D721Med (cell line): Measurements from ENCODE around the gene F13B.

Experiments
- DNase-seq: peaks from one replicate; pipeline ENCODE4 v3.0.0; 2011; ENCODE audit warnings: low spot score; ENCODE audit not compliant: insufficient read length
- FAIRE-seq: peaks from 2 replicates; lab custom pipeline; 2011; peaks lifted over from hg19 to GRCh38; lab: Jason Lieb, UNC
- TF ChIP-seq, protein P1 (sequence below): IDR thresholded peaks from 2 replicates; pipeline ENCODE4 v1.5.1; 2012; ENCODE audit warnings: mild to moderate bottlenecking, control low read depth; ENCODE audit not compliant: insufficient read depth; ENCODE audit errors: missing control alignments

F13B gene

DNA sequence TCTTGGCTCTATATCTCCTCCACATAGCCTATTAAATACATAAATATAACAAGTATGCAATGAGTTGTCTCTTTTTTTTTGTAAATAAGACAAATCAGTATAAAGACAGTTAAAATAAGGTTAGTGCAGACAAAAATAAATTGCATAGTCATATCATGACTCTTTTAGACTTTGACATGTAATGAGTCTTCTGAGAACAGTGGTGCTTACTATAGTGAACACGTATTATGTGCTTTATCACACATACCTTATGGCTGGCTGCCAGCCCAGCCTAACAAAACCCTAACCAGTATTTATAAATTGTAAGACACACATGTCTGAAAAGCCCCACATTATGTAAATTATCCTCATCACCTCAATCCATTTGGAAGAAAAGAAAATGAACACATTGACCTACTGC, 29.1 kb upstream of the F13B start:
- TF ChIP-seq, protein P1, sequence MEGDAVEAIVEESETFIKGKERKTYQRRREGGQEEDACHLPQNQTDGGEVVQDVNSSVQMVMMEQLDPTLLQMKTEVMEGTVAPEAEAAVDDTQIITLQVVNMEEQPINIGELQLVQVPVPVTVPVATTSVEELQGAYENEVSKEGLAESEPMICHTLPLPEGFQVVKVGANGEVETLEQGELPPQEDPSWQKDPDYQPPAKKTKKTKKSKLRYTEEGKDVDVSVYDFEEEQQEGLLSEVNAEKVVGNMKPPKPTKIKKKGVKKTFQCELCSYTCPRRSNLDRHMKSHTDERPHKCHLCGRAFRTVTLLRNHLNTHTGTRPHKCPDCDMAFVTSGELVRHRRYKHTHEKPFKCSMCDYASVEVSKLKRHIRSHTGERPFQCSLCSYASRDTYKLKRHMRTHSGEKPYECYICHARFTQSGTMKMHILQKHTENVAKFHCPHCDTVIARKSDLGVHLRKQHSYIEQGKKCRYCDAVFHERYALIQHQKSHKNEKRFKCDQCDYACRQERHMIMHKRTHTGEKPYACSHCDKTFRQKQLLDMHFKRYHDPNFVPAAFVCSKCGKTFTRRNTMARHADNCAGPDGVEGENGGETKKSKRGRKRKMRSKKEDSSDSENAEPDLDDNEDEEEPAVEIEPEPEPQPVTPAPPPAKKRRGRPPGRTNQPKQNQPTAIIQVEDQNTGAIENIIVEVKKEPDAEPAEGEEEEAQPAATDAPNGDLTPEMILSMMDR: no peak
- DNase-seq: no peak
- FAIRE-seq: no peak

DNA sequence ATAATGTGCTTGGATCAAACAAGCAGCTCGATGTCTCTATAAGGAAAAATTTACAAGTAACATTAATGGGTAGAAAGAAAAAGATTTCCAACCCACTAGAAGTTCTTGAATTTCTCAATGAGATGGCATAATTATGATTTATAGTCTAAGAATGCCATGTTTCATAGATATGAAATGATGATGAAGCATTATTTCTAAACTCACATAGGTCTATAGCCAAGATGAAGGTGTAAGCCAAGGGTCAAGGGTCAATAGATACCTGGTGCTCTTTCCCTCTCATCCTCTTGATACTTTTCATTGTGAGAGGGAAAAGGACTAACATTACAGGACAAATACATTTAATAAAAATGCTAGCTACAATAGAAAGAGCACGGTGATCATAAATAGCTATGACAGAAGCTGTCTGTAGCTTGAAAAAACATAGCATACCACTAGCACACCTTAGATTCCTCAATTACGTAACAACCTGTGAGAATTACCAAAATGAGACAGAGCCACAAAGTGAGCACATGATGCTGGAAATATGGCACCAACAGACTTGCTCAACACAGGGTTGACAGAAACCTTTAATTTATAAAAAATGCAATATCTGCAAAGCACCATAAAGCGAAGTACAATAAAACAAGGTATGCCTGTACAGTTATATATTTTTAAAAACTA, 26.3 kb upstream of the F13B start:
- DNase-seq (no peak), FAIRE-seq (peak; percentile 86)
- TF ChIP-seq, protein P1: no peak

DNA sequence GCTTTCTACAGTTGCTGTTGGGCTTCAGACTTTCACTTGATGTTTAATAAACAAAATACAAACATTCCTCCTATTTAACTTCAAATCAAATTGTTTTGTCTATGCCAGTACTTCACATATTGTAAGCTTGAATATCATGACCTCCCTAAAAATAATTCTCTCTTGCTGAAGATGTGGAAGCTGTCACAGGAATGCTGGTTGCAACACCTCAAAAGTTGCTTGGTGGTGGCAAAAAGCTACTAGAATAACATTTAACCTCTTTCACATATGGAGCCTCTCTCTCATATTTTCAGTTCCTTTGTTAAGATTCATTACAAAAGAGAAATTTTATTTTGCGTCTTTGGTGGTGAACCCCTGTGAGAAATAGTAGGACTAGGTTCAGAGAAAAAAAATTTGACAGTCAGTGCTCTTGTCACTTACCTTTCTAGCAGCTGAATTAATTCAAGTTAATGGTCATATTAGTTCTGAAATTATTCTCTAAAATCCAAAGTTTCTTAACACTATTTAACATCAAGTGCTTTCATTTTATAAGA, 25.5 kb upstream of the F13B start:
- TF ChIP-seq, protein P1: no peak
- FAIRE-seq (peak; percentile 35), DNase-seq (no peak)

DNA sequence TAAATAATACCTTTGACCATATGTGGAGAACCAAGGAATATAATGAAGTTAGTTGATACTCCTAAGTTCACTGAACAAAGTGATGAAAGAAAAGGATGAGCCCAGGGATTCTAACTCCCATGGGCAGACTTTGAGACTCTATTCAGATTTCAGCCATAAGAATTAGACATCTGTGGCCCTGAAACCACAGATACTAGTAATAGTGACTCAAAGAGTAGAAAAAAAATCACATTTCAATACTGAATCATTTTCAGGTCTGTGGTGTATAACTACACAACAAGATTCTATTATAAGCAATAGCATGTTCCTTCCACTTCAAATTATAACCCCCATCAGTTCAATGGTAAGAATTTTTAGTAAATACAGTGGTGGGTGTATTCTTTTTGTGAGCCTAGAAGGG, 16.4 kb upstream of the F13B start:
- no peak for DNase-seq
- TF ChIP-seq, protein P1: no peak
- no peak for FAIRE-seq

DNA sequence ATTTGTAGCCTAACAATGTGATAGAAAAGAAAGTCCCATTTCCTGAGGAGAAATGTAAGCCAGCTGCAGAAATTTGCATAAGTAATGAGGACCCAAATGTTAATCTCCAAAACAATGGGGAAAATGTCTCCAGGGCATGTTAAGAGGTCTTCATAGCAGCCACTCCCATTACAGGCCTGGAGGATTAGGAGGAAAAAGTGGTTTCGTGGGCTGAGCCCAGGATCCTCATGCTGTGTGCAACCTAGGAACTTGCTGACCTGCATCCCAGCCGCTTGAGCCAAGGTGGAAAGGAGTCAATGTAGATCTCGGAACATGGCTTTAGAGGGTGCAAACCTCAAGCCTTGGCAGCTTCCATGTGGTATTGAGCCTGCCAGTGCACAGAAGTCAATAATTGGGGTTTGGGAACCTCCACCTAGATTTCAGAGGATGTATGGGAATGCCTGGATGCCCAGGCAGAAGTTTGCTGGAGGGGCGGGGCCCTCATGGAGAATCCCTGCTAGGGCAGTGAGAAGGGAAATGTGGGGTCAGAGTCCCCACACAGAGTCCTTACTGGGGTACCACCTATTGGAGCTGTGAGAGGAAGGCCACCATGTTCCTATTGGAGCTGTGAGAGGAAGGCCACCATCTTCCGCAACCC, 14.2 kb upstream of the F13B start:
- no peak for DNase-seq
- FAIRE-seq: no peak
- TF ChIP-seq, protein P1: no peak

DNA sequence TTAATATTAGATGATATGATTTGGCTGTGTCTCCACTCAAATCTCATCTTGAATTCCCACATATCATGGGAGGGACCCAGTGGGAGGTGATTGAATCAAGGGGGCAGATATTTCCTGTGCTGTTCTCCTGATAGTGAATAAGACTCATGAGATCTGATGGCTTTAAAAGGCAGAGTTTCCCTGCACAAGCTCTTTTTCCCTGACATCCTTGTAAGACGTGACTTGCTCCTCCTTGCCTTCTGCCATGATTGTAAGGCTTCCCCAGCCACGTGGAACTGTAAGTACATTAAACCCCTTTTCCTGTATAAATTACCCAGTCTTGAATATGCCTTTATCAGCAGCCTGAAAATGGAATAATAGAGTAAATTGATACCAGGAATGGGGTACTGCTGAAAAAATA, 13.3 kb upstream of the F13B start:
- TF ChIP-seq, protein P1: no peak
- no peak for DNase-seq
- FAIRE-seq: no peak

DNA sequence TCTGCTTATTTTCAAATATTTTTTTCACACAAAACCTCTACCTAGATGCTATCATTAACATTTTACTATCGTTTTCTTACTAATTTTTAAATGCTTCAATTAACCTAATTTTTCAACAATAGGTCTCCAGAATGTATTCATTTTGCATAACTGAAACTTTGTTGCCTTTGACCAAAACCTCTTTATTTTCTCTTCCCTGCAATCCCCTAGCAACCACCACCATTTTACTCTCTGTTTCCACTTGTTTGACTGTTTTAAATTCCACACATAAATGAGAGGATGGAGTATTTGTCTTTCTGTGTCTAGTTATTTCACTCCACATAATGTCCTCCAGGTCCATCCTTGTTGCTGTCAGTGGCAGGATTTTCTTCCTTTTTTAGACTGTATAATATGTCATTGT, 9.5 kb upstream of the F13B start:
- DNase-seq: no peak
- FAIRE-seq: no peak
- TF ChIP-seq, protein P1: no peak
